ENCODE measurements around the gene HOXD10.

GRCh38 chr2:176151442-176152287 is 35.1 kb downstream of the HOXD10 start, which contains the start of gene HOXD4:
- no peak for TF ChIP-seq CTCF (IDR thresholded peaks at IDR 0.05)
- TF ChIP-seq POLR2A (IDR thresholded peaks at IDR 0.05), result no peak
- no peak for TF ChIP-seq POLR2AphosphoS5 (IDR thresholded peaks at IDR 0.05)

Data from gastroesophageal sphincter (tissue), 3 donors.